NCI-H748 treated with DMSO at 0.1 percent for 48 hours (cell line): Measurements from ENCODE around the gene ATF3.

Experiments
- DNase-seq: peaks from one replicate; lab custom pipeline; 2025; lab: John Stamatoyannopoulos, UW

Gene ATF3

DNA sequence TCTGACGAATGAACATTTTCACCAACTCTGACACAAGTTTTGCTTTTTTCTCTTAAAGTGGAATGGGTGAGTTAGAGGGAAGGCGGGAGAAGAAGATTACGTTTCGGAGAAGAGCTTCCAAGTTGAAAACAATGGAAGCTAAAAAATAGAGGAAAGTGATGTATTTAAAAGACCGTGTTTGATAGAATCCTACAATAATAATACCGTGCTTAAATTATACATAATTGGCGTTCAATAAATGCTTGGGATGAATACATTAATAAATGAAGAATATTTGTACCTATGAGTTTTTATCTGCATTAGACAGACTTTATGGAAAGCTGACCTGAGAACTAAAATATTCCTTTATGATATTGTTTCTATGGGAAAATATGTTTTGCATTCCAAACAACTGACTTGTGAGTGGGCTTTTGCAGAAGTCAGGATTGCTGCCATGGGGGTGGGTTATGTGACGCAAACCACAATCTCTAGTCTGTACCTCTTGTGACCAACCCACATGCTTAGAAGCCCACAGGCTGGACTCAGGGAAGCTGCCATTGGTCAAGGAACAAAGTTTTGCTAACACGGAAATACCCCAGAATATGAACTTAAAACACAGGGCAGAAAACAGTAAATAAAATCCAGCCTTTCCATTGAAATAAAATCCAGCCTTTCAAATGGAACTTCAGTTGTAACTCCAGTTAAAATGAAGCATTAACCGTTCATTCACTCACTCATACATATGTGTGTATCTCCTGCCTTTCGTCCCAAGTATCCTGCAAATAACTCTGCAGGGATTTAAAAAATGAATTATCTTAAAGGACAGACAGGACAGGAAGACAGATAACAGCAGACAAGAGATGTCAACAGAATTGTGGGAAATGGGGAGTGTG is 21.3 kb upstream of the ATF3 start:
- no peak for DNase-seq

DNA sequence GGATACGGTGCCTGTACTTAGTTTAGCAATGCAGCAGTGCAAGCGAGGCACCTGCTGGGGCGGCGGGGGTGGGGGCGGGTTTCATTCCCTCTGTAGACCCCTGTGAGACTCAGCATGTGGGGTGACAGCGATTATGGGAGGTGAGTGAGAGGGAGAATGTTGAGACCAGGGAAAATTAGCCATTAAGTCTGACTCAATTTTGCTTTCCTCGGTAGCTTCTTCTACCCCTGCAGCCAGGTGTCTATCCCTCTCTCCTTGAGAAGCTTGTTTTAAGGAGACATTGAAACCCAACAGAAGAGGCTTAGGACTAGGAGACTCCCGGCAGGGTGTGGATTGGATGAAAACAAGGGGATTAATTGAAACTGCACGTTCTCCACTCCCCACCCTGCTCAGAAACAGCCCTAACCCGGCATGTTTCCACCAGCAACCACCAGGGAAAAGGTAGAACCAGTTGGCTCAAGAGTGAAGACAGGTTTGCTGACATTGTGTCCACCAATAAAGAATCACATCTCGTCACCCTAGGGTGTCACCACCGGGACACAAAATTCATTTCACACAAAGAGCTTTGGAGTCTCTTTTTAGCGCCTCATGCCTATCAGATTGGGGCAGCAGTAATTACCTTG is 20.6 kb upstream of the ATF3 start:
- no peak for DNase-seq

DNA sequence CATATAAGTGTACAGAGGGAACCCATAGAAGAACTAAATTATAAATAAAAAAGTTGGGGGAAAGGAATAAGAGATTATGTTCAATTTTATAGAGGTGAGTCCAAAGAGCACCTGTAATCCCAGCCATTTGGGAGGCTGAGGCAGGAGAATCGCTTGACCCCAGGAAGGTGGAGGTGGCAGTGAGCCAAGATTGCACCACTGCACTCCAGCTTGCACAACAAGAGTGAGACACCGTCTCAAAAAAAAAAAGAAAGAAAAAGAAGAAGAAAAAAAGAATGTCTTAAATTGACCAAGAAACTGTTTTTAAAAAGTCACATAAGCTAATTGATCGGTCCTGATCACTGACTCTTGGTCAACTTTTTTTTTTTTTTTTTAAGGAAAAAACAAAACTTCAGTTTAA is 19.1 kb upstream of the ATF3 start:
- no peak for DNase-seq

DNA sequence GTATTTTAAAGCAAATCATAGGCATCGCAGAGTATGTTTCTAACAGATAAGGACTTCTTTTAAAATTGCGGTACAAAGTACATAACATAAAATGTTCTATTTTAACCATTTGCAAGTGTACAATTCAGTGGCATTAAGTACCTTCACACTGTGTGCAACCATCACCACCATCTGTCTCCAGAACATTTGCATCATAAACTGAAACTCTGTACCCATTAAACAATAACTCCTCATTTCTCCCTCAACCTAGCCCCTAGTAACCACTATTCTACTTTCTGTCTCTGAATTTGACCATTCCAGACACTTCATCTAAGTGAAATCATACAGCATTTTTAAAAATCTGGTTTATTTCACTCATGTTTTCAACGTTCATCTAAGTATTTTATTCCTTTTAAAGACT is 16.6 kb upstream of the ATF3 start:
- DNase-seq, result no peak

DNA sequence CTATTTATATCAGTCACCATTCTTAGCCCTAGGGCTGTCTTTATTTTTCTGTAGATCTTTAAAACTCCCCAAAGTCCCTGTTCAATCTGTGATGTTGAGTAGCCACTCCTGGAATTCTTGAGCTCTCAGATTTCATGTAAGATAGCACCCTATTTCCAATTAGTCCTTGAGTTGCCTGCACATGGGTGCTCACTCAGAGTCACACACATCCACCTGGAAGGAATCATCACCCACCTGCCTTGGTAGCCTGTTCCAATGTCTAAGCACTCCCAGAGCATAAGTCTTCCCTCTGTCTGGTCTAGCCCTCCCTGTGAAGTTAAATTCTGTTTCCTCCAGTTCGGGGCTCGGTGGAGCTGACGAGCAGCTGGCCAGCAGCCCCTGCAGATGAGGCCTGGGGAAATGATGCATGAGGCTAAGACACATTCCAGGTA is 14.7 kb upstream of the ATF3 start:
- no peak for DNase-seq

DNA sequence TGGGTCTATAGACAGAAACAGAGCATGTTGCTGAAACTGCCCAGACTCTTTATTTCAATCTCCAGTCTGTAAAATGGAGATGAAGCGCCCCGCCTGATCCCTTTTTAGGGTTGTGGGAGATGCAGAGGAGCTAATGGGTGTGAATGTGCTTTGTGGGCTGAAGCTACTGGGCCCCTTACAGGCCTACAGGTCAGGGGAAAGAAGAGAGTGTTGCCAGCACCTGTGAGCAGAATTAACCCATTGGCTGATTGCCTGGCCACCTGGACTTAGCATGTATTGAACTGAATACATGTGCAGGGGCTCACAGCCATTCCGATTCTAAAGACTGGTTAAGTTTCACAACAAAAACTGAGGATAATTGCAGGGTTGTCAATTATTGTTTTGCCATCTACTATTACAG is 13.9 kb upstream of the ATF3 start:
- DNase-seq, result no peak

DNA sequence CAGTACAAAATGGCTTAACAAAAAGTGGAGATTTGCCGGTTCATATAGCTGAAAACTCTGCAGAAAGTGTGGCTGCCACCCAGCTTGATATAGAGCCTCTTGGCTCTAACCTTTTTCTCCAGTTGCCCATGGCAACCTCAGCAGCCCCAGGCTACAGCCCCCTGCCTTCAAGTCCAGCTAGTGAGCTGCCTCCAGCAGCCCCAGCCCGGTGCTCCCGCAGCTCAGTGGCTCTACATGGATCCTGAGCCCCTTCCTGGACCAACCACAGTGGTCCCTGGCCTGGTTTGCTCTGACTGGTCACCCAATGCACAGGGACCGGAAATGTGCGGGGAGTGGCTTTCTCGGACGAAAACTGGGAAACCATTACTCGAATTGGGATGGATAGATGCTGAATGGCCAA is 13.3 kb upstream of the ATF3 start:
- DNase-seq, result no peak

DNA sequence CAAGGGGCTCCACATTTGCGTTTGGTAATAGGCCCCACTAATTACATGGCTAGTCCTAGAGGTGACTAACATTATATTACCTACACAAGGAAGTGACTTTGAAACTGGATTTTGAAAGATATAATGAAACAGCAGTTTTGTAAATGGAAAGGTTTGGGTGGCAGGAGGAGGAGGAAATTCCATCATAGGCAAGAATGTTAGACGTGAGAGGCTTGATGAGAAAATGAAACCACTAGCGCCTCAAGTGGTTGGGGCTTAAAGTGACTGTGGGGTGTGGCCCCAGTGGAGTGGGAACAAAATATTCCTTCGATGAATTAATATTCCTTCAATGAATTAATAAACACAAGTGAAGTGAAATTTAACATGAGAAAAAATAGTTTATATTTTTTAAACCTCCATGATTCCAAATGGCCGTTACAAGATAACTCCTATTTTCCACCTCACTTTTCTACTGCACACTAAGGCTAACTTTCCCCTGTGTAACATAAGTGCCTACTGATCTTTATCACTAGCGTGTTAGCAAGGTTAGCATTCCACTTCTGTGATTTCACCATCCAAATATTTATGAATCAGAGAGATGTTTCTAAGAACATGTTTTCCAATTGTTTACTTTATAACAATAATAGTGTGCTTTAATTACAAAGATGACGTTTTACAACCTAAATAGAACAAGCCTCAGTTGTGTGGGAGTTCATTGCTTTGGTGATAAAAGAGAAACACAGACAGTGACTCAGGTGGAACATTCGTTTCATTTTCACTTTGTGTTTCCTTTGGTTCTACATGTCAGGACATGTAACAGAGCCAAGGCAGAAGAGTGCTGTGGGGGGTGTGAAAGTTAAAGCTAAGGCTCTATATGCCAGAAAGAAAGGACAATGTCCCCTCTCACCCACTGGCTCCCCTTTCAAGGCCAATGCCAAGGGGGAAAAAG is 12.5 kb upstream of the ATF3 start:
- DNase-seq, result no peak

DNA sequence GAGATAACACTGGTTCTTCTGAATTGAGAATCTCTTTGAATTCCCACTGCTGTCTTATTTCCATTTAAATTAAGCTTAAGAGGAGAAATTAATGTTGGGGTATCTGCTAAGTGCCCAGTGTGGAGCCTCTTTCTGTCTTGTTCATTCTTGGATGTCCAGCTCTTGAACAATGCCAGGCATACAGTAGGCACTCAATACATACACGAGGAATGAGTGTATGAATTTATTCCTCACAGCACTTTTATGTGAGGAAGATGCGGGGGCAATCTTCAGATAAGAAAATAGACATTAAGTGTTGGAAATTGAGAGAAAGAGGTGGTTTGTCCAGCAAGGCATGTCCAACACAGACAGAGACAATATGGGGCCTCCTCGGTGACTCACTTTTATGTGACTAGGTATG is 11.8 kb upstream of the ATF3 start:
- no peak for DNase-seq

DNA sequence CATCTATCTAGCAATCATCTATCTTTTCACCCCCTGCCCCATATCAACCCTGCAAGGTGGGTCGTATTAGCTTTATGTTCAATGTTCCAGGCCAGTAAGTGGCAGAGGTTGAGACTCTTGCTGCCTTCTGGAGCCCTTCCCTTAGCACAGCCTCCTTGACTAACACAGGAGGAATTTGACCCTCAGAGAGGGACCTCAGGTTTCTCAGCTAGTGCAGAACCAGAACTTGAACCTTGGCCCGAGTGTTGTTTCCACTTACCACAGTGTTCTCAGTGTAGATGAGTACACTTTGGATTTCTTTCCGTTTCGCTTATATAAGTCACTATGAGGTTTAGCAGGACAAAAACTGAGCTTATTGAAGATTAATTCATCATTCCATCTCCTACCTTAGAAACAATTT is 11.1 kb upstream of the ATF3 start:
- DNase-seq, result no peak

DNA sequence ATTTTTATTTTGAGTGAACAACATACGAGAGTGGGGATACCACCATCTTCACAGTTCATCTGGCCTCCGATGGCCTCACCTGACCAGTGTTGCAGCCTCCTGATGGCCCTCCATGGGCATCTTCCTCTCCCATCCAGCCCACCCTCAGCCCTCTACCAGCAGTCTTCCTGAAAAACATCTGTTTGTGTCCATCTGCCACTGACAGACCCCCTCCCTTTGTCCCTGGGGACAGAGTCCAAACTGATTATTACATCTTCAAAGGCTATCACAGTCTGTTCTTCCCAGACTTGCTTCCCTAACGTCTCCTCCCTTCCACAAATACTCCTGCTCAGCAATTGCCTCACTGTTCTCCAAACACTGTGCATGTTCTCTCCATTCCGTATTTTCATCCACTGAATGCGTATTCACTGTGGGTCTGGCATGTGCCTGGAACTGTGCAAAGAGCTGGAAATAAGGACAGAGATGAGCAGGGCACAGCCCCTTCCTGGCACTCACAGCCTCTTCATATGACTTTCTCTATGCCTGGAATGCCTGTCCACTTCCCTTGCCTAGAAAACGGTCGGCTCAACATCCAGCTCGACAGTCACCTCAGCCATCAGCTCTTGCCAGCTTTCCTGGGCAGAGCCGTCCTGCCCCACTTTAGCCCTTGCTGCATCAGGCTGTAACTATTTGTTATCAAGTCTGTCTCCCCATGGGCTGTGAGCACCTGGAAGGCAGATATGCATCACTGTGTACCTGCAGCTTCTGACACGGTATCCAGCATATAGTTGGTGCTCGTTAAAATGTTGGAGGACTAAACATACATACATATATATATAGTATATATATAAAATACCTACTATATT is 8.3 kb upstream of the ATF3 start:
- DNase-seq, result no peak

DNA sequence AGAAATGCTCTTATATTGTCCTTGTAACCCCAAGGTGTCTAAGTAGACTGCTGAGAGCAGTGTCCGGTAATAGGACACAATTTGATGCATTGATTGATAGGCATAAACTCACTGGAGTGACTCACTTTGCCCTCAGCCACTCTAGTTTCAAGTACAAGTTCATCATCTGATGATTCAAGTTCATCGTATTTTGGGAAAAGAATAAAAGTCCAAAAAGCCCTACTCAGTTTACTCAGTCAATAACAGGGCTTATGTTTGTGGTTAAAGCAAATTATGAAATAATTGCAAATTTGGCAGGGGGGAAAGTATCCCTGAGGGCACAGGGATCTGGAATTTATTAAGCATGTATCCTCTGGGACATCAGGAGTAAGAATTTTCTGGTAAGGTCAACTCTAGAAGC is 7.6 kb upstream of the ATF3 start:
- DNase-seq, result no peak

DNA sequence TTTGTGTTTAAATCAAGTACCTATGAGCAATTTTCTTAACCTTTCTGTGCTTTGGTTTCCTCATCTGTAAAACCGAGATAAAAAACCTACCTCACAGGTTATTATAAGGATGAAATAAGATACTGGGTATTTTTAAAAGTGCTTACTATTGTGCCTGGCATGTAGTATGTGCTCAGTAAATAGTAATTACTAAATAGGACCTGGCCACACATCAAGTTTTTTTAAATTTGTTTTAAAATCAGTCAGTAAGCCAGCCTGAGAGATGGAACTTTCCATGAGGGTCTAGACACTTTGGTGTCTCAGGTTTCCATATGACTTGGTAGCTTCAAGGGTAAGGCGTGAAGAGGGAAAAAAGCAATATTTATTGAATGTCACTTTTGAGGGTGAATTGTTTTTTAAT is 7.0 kb upstream of the ATF3 start:
- no peak for DNase-seq

DNA sequence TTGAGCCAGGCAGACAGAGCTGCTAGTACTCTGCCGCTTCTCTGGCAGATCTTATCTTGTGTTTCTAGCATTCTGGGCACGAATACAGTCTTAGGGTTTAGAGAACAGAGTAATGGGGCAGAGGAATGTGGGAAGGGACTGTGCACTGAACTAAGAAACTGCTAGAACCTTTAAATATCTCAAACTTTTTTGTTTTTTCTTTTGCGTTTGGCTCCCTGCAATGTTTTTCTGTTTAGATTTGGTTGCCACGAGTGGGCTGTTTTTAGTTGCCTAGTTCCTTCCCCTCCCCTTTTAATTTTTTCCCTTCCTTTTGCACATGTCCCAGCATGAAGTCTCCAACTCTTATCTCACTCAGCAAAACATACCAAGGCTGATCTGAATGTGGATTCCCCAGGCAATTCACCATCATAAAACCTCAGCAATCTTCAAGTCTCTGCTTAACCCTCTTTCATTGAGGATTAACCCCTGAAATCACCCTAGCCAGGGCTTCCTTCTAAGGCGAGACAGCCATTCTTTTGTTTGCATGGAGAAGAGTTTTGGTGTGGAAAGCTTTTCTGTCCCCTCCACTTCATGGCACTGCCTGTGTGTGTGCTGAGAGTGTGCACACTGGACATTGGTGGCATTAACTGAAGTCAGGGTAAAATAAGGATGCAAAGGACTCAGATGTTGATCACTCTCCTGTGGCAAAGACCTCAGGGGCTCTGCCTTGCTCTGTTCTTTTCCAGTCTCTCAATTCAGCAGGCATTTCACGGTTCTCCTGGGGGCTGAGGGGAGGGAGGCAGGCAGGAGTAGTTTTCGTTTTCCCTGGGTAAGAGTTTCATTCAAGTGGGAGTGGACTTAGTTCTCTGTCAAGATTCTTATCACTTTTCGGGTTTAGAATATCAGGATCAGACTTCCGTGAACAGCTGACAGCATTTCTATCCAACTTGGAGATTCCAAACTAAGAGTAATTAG is 2.8 kb upstream of the ATF3 start:
- DNase-seq, result no peak

DNA sequence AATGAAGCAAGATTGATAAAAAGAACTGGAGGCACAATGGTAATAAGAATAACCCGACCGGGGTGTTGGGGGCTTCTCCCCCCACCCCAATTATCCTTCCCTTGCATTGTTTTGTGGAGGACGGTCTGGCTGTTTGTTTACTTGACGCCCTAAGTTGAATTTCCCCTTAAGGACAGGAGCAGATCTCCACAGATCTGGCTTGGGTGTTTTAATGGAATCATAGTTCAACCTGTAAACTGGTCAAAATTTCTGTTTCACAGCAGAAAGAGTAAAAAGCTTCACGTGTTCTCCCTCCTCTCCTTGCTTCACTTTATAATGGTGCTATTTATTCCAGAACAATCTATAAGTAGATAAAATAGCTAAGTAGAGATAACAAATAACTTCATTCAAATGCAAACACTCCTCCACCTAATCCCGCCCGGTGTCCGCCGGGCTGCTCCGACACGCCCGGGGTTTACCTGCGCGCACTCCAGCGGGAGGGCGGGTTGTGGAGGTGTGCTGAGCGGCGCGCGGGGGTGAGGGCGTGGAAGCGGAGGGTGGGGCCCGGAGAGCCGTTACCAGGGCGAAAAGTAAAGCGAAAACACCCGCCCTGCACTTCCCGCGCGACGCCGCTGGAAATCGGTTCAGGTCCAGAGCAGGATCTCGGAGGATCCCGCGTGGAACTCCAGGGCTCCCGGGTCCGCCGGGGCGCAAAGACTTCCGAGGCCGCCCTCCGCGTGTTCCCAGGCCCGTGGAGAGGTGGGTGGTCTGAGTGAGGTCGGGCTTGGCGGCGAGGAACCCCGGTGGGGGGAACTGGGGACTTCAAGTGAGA is 2.0 kb upstream of the ATF3 start:
- DNase-seq, result no peak

DNA sequence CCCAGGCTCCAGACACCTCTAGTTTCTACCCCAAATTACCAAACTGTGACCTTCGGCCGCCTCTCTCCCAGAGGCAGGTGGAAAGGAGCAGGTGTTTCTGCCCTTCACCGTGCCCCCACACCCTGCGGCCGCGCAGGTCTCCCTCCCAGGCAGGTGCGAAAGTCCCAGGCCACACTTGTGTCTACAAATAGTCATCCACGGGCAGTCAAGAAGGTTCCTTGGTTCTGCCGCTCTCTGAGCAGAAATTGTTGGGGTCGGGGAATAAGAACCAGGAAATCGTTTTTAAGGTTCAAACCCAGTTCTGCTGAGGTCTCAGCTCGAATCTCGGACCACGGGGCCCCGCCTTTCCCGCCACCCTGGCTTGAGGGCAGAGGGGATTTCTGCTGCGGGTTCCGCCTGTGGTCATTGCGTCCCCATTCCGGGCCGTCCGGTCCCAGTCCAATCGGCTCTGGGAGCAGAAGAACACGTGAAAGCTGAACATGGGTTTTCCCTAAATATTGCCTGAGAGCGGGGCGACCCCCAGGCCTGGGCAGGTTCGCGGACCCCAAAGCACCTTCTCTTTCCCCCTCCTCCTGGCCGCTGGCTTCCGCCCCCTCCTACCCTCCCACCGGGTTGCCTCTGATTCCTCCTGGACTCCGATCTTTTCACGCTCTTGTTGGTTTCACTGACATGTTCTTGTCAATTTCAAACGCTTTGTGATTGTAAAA is 1.2 kb upstream of the ATF3 start:
- peak; percentile 38 for DNase-seq

DNA sequence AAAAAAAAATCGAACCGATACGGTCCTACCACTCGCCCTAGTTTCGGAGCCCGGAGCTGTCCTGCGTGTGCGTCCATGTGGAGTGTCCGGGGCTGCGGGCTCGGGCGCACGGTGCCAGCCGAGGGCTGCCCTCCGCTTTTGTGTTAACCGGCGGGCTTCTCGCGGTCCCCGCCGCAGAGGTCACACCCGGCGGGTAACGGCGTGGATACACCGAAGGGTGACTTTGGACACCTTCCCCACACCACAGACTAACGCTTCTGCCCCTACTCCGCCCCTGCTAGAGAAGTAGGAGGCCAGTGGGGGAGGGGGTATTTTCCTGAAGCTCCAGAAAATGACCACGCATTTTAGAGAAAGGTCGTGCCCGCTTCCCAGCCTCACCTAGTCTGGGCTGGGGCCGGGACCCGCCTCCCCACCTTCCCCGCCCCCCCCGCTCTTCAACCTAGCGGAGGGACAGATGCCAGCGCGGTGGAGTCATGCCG is 609 bp upstream of the ATF3 start:
- peak; percentile 48 for DNase-seq

DNA sequence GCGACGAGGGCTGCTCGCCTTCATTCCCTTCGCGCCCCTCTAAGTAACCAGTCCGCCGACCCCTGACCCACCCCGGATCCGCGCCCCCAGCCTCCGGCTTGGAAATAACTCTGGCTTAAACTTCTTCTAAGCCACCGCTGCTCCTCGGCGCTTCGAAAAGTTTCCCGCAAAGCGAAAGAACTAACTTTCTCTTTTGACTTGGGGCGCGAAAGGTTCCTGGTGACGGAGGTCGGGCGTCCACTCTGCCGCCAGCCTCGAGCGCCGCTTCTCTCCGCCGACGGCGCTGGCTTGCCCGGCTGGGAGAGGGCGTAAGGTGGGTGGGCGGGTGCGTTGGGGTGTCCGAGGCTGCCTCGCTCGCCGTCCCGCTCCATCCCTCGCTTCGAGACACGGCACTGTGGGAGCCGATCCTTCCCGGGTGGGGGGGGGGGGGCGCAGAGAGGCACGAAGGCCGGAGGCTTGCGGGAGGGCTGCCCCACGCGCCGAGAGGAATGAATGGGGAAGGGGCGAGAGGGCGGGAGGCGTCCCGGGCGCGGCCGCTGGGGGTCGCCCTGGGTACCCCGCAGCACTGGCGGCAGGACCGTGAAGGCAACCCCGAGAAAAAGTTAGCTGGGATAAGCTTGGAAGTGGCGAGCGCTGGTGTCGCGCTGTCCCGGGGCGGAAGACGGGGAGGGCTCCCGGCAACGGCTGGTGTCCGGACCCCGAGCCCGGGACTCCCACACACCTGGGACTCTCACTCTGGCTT is 569 bp downstream of the ATF3 start:
- peak; percentile 10 for DNase-seq
